MM.1S (cell line): ENCODE data around the gene DOLPP1.

ENCODE experiments used
- CTCF ChIP-seq: fragments of 300-600 bp; sonication (generic); IDR thresholded peaks from 2 replicates; pipeline ENCODE4 v1.5.1; 2016; ENCODE audit warnings: antibody characterized with exemption, low read length, mixed read lengths
- EZH2 ChIP-seq: fragments of 300-600 bp; sonication (generic); optimal IDR thresholded peaks from 2 replicates; pipeline ENCODE3; 2017; ENCODE audit warnings: low read depth, mild to moderate bottlenecking, antibody characterized with exemption, low read length, mixed read lengths
- EZH2phosphoT487 ChIP-seq: fragments of 300-600 bp; sonication (generic); IDR thresholded peaks from 2 replicates; pipeline ENCODE4 v1.6.1; 2018; ENCODE audit warnings: antibody characterized with exemption, low read length

- TF ChIP-seq EZH2 (no peak), CTCF (no peak), EZH2phosphoT487 (no peak)
These were observed 38.9 kb upstream of the DOLPP1 start for GRCh38 chr9:129042016-129042415.
